HG03432 (cell line): ENCODE data around the gene SPOCK1.

Source experiments
- ATAC-seq: cut with Tn5 transposase; IDR thresholded peaks from one replicate; pipeline ENCODE4 v1.9.1; 2021; ENCODE audit warnings: mild to moderate bottlenecking, moderate library complexity; ENCODE audit not compliant: unreplicated experiment

The SPOCK1 gene

DNA sequence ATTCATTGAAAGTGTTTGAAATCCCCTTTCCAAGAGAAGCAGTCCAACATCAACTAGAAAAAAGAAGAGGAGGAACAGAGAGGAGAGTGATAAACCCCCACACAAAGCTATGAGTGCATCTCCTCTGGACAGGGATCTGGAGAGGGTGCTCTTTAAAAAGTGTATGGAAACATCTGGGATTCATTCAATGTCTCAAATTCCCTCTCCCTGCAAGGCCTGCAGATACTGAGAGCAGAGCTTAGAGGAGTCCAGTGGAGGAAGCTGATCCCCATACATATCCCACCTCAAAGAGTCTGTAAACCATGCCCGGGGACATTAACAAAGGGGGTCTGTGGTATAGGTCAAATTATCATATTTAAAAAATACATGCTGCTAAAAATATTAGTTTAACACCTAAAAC lies 2.2 kb downstream of the SPOCK1 start:
- ATAC-seq: no peak

DNA sequence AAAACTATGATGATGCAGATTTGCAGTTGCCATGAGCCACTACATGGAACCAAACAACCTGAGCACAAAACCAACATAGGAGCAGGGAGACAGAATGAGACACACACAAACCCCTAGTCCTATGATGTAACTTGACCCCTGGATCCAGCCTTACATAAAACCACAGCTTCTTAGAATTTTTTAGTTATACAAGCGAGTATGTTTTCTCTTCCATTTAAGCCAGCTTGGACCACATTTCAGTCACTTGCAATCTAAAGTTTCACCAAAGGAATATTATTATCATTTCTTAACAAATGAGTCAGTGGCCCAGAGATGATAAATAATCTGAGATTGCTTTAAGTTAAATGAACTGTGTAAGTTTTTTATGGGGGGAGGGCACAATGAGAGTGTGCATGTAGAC lies 6.8 kb downstream of the SPOCK1 start:
- no peak for ATAC-seq

DNA sequence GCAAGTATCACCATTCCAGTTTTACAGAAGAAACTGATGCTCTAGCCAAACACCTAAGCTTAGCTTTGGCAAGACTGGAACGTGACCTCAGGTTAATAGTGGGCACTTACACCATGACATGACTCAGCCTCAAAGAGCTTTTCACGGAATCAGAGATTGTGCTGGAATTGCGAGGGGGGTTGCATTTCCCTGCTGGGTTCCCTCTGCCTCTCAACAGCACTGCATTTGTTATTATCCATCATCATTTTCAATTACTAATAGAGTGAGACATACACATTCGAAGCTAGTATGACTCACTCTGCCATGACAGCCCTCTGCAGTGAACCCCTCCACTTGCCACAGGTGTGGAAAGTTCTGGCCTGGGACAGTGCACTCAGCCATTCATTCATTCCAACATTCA lies 8.0 kb downstream of the SPOCK1 start:
- no peak for ATAC-seq

DNA sequence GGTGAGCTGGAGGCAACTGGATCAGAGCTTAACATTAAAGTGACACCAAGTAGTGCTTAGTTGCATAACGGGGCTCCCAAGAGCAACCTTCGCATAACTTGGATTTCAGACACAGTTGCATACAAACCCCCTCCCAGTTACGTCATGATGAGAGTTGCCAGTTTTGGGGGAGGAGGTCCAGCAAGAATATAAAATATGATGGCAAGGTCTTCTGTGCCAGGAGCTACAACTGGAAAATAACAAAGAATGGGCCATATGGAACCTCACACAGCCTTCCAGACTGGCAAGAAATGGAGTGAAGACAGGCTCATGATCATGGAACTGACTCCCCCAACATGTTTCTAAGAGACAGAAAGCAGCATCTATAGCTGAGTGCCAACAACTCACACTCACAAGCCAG lies 8.5 kb downstream of the SPOCK1 start:
- no peak for ATAC-seq

DNA sequence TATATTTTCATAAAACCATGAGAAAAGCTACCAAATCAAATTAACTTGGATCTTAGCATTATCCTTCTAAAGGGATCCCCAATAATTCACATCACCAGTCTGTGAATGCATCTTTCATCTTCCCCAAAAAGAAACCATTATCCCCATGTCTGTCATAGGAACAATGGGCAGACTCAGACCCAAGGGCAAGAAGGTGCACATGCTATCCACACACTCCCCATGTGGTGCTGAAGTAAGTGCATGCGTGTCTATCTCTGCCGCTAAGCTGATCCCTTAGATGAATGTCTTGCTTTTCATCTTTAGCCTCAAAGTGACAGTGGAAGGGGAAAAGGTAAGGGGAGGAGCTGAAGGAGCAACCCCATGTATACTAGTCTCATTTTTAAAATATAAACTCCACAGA lies 10.2 kb downstream of the SPOCK1 start:
- ATAC-seq: no peak

DNA sequence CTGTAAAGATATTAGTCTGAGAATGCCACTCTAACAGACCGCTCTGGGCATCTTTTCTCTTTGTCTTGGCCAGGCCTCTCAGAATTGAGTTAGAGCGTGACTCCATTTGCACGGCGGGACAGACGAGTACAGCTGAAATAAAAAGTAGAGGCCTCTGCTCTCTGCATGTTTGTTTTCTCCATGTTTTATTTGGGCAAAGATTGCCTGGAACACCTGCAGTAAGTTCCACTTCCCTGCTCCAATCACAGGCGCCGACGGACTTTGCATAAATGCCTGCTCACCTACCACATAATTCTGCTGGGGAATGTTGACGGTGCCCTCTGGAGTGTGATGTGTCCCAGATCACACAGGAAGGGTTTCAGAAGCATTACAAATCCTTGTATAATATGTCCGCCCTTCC lies 10.6 kb downstream of the SPOCK1 start:
- ATAC-seq: no peak

DNA sequence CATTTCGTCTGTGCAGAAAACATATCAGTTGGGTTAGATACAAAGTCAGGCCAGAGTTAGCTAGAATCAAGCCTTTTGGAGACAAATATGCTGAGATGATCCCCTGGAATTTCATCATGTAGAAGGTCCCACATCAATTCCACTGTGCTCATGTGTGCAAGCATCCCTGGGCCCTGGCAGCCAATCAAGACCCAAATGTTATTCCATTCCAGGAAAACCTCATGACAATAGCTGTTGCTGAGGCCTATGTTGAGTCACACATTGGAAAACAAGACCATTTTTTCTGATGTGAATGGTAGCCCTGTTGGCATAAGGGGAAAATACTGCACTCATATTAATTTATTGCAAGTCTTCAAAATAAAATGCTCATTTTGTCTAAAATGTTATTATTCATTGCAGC lies 11.5 kb downstream of the SPOCK1 start:
- no peak for ATAC-seq

DNA sequence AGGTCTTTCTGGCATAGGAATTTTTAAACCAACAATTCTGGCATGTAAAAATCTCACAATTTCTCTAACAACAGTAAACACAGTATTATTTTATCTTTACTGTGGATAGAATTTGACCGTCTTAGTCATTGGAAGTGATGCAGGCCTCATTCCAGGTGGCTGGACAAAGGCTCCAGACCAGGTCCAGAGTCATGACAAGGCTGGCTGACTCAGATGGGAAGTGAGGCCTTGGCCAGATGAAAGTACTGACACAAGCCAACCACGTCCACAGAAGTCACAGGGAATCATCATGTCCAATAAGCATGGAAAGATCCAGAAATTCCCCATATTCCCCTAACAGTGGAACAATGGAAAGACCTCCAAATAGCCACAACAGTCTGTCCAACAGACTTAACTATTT lies 12.4 kb downstream of the SPOCK1 start:
- ATAC-seq: no peak

DNA sequence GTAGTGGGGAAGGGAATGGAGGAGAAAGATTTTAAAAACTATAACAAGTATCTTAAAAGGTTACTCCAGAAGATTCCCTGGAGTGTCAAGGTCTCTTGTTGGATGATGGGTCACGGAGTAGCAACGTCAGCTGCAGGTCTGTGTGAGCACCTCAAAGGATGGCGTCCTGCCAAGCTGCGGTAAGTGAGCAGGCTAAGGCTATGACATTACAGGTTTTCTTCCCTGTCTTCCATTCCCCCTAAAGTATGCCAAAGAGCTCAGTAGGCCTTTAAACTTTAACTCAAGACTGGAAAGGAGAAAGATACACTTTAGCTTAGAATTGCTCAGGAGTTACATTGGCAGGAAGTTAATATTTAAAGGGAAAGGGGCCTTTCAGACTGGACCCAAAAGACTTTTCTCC lies 17.5 kb downstream of the SPOCK1 start:
- ATAC-seq: no peak

DNA sequence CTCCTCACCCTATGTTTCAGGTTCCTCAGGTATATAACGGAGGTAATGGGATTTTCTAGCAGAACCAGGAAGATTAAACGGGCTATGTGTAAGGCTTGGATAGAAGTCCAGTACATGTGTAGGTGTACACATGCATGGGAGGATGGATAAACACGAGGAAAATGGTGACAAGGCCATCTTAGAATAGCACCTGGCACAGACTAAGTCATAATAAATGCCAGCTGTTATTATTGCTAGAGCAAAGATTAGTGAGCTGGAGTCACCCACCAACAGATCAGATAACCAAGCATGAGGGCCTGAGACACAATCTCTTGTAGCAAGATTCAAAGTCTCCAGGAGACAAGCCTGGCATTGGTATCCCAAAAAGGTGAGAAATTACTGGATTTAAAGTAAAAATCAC lies 21.1 kb downstream of the SPOCK1 start:
- ATAC-seq: no peak

DNA sequence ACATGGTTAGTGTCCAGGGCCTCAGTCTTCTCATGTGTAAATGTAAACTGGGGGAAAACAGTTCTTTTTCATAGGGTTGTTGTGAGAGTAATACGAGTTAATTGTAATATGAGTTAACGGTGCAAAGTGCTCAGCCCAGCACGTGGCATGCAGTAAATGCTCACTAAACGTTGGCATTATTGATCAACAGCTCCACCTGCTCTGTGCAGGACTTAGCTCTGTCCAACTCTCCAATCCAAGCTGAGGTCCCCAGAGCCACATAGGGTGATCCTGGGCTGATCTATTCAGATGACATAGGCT lies 28.3 kb downstream of the SPOCK1 start:
- ATAC-seq: no peak

DNA sequence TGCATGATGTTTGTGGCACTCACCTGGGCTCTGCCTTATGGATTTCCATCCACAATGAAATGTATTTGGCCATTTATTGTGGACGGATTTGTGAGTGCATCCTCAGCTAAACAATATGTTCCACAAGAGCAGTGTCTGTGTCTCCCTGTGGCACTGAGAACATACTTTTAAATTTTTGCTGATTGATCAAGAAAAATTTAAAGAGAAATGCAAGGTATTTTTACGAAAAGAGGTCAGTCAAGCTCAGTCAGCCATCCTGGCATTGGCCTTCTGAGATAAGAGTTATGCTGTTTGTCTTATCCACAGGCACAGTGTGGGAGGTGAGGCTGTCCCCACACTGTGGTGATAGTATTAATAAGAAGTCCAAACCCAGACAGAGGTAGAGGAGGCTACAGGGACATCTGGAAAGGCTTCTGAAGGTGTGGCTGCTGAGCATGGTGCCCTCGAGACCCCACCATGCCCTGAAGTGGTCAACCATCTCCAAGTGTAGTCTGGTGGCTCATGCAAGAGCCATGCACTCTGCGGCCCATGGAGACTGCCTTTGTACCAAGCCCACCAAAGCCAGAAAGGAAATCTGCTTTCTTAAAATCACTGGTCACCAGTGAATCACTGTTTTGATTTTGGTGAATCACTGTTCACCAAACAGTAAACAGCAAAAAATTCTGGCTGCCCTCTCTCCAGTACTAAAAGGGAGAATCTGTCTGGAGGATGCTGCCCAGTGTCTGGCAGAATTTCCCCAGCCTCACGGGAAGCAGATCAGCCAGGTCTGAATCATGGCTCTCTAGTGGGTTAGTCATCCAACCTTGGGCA lies 28.8 kb downstream of the SPOCK1 start:
- ATAC-seq: no peak

DNA sequence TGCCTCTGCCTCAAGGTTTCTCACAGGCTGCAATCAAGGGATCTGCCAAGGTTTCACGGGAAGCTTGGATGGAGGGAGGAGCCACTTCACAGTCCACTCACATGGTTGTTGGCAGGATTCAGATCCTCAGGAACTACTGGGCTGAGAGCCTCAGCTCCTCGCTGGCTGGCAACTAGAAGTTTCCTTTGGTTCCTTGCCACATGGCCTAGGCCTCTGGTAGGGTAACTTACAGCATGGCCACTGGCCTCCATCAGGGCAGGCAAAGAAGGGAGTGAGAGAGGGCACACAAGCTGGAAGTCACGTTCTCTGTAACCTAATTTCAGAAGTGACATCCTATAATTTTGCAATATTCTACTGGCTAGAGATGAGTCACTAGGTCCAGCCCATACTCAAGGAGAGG lies 32.2 kb downstream of the SPOCK1 start:
- no peak for ATAC-seq

DNA sequence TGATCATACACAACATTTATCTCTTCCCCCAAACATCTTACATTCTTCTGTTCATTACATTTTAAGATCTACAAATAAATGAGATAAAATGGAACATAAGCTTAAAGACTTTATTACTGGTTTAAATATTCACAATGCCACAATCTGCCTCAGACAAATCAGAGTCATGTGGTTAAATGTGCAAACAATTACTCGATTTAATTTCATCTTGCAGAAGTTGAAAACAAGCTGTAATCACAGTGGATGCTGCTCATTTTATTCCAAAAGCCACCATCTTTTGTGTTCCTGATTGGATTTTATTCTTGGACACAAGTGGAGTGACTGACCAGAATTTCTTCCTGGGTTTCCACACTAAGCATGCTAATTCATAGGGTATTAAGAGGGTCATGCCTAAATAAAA lies 33.2 kb downstream of the SPOCK1 start:
- ATAC-seq: no peak

DNA sequence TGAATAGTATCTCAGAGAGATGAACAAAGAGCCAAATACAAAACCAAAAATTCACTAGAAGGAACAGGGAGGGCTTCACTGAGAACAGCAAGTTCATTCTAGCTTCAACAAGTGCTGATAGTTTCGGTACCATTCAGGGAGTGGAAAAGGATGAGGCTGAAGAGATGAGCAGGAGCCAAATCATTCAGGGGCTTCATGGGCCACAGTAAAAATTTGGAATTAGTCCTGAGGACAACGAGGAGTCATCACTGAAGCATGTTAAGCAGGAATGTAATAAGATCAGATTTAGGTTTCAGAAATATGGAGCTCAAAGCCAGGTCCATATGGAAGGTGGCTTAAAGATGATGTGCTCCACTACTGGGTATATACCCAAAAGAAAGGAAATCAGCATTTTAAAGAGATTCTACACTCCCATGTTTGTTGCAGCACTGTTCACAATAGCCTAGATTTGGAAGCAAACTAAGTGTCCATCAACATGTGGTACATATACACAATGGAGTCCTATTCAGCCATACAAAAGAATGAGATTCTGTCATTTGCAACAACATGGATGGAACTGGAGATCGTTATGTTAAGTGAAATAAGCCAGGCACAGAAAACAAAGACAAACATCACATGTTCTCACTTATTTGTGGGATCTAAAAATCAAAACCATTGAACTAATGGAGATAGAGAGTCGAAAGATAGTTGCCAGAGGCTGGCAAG lies 36.2 kb downstream of the SPOCK1 start:
- no peak for ATAC-seq

DNA sequence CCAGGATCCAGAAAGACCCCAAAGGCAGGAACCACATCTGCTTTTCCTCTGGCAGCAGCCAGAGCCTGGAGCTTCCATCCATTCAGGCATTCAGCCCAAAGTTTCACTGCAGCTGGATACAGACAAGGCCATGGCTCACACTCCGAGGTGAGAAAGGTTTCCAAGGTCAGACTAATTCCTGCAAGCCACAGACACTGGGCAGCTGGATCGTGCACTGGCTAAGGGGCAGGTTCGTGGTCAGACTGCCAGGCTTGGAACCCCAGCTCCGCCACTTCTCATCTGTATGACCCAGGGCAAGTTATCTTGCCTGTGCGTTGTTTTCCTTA lies 36.9 kb downstream of the SPOCK1 start:
- no peak for ATAC-seq

DNA sequence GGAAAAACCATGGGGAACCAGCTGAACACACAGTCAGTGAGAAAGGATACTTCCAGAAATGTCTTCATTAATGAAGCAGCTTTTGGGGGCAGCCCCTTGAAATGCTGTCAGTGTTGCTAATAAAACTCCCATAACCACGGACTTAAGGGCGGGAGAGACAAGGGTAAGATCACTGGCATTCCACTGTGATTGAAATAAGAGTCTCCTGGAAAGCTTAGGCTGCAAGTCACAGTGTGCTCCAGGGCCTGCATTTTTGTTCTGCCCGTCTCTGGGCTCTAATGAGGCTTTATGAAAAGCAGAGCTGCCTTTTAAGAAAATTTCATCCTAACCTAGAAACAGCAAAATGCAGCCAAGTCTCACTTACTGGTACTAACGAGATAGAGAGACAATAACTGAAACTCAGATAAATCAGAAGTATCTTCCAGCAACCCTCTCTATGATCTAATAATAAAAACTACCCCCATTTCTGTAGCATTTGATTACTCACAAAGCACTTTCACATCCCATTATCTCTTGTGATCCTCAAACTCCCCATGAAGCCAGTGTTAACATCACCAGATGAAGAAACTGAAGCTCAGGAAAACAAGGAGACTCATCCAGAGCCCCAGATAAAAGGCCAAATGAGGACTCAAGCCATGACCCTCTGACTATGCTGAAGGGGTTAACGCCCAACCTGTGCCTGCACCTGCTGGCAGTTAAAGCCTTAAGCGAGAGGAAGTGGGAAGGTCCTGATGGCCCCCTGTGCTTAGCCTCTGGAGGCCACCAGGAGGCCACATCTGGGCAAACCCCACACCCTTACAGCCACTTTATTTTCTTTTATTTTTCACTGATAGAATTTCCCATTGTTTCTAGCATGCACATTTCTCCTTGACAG lies 37.5 kb downstream of the SPOCK1 start:
- ATAC-seq: no peak

DNA sequence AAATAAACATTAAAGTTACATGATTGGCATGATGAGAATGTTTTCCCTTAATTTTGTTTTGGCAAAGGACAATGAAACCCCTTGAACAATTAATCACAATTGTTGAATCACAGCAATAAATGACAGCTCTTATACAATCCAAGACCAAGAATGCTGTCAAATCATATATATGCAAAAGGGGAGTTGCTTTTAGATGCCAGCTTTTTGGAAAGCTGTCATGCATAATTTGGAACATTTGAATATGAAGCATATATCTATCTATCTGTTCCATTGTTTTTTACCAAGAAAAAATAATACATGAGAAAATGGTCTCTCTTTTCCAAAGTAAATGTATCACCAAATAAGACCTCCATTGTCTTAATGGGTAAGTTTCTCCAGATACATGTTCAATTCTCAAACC lies 44.5 kb downstream of the SPOCK1 start:
- no peak for ATAC-seq

DNA sequence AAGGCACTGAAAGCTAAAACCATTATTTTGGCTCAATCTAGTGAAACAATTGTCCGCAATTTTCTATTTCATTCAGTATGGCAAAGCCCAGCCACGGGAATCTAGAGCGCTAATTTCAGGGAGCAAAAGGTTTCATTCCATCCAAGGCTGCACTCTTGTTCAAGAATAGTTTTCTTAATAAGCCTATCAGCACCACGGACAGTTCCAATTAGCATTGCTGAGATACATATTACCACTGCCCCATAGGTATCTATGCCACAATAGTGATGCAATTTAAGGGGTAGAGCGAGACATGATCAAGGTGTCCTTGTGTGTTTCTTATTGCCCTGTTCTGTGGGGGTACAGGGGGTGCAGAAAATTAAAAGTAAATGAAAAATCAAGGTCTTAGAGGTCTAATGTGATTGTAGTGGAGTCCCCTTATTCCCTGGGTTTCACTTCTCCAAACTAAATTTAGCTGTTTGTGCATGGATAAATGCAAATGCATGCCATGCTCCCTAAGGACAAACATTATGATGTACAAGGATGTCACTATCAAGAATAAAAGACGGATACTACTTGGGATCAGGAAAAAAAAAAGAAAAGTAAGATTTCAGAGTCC lies 45.5 kb downstream of the SPOCK1 start:
- no peak for ATAC-seq

DNA sequence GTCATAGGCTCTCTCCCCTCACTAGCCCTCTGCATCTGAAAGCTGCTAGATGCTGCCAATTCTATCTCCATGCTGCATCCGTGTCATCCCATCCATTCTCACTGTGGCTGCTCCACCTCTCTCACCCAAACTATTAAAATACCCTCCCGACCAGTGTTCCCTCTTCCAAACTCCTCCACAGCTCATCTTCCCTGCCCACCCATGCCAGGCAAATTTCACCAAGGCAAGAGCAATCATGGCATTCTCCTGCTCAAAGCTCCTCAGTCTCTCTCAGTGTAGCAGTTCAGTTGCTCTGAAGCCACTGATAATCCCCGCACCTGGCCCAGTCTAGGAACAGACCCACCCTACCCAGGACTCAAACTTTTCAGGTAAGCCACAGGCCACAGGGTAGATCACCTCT lies 48.4 kb downstream of the SPOCK1 start:
- ATAC-seq: no peak

DNA sequence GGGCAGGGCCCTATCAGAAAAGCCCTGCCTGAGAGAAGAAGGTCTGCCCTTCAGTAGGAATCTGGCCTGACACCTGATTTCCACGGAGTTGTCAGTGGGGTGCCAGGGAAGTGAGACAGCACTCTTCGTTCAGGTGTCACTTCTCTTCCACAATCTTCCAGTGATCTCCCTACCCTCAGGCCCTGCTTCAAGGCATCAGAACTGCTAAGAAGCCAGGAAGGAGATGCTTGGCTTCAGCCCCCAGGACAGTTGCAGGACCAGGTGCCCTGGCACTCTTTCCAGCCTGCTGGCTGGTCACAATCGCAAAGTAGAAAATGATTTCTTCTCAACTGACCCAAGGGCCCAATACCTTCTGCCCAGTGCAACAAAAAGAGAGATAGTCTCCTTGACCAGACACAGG lies 50.3 kb downstream of the SPOCK1 start:
- no peak for ATAC-seq

DNA sequence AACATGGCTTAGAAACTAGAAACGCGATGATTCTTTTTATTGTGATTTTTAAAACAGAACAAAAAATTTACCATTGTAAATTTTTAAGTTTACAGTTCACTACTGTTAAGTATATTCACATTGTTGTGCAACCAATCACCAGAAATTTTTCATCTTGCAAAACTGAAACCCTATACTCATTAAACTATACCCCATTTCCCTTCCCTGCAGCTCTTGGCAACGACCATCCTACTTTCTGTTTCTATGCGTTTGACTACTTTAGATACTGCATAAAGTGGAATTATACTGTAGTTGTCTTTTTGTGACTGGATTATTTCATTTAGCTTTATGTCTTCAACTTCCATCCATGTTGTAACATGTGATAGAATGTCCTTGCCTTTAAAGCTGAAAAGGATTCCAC lies 52.5 kb downstream of the SPOCK1 start:
- no peak for ATAC-seq
